Suprapubic skin (tissue), 4 donors: ENCODE results near the gene DHX58. TPM values are rescaled to one million over a fixed set of nuclear protein-coding genes. Genes with fewer than 3 reads are reported as not detected.

Experiments used
- DNase-seq, 2 donors: peaks; one replicate each; pipeline ENCODE4 v3.0.0-alpha.2; 2019; ENCODE audit warnings: low spot score in 2 of 2
- H3K27ac ChIP-seq: fragments of 200-600 bp; sonication (generic); one replicate; pipeline ENCODE4 v1.5.1; 2019
- H3K27me3 ChIP-seq: fragments of 200-600 bp; sonication (generic); one replicate; pipeline ENCODE4 v1.5.1; 2019
- H3K36me3 ChIP-seq: fragments of 200-600 bp; sonication (generic); one replicate; pipeline ENCODE4 v1.5.1; 2019
- H3K4me1 ChIP-seq: fragments of 200-600 bp; sonication (generic); one replicate; pipeline ENCODE4 v1.5.1; 2019
- H3K4me3 ChIP-seq: fragments of 200-600 bp; sonication (generic); one replicate; pipeline ENCODE4 v1.5.1; 2019; ENCODE audit warnings: mild to moderate bottlenecking
- H3K9me3 ChIP-seq: fragments of 200-600 bp; sonication (generic); one replicate; pipeline ENCODE4 v1.5.1; 2019
- CTCF ChIP-seq, 2 donors: fragments of 200-600 bp in 1 of 2; fragments of 450-650 bp in 1 of 2; sonication (generic) in 1 of 2; IDR thresholded peaks; one replicate each; pipeline ENCODE4 v1.5.1; 2016 to 2019; ENCODE audit warnings: antibody characterized with exemption in 2 of 2, mild to moderate bottlenecking in 1 of 2, moderate library complexity in 1 of 2
- EP300 ChIP-seq: sonication (generic); formaldehyde crosslinking; IDR thresholded peaks from one replicate; pipeline ENCODE4 v1.6.1; 2017; ENCODE audit warnings: antibody characterized with exemption
- POLR2A ChIP-seq, 2 donors: fragments of 450-650 bp; IDR thresholded peaks; one replicate each; pipeline ENCODE4 v1.6.1; 2017; ENCODE audit warnings: antibody characterized with exemption in 2 of 2, mild to moderate bottlenecking in 2 of 2, moderate library complexity in 2 of 2
- POLR2AphosphoS5 ChIP-seq, 3 donors: sonication (generic); formaldehyde crosslinking; IDR thresholded peaks; one replicate each; pipeline ENCODE4 v1.6.1; 2017; ENCODE audit warnings: antibody characterized with exemption in 3 of 3
- WGBS: methylation state at CpG from one replicate; pipeline ENCODE4 v1.1.5; 2018; 5-methylcytosine and 5-hydroxymethylcytosine counted together
- total RNA-seq, 4 donors: library from RNA; depleted of rRNA; stranded (reverse); fragments of >200 nt; gene quantifications; one replicate each; pipeline ENCODE4 v1.1.0, GENCODE V29; 2016

DHX58 gene
- total RNA-seq, 4 donors from 2014 or later: 8.2 to 14.2 (median 11.9) TPM

GRCh38 chr17:42076797-42077559, 35.5 kb downstream of the DHX58 start:
- DNase-seq: no peak
- Histone ChIP-seq H3K9me3 (no peaks in the 10 kb centered on the region), H3K4me3 (no peak overlapping the region), H3K27ac (no peak overlapping the region), H3K27me3 (peaks cover 9% of the 10 kb centered on the region), H3K4me1 (peaks cover 8% of the 10 kb centered on the region), H3K36me3 (no peaks in the 10 kb centered on the region)
- TF ChIP-seq POLR2AphosphoS5 (IDR thresholded peaks at IDR 0.05) (no peak), EP300 (no peak), CTCF (IDR thresholded peaks at IDR 0.05) (no peak), POLR2A (IDR thresholded peaks at IDR 0.05) (no peak)
- 94% methylated on average over 4 of the region's 4 CpGs for WGBS

DNA sequence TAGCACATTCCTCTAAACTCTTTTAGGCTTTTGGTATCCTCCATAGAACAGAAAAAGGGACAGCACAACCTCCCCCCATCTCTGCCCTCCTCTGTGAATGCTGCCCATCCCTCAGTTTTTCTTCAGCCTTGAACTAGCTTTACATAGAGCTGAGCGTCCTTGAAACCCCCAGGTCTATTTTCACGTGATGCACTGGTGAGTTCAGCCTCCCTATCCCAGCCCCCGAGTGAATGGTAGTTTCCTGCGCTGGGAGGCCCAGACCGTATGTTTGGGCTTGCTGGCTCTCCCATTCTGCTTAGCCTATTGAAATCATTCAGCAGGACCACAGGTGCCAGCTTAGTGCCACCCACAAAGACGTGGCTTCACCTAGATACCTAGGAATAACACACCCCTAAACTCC, 36.7 kb downstream of the DHX58 start:
- peaks cover 9% of the 10 kb centered on the region for H3K4me1 ChIP-seq
- WGBS: 79% methylated on average over 6 of the region's 6 CpGs
- H3K9me3 ChIP-seq: no peaks in the 10 kb centered on the region
- no peak overlapping the region for H3K27ac ChIP-seq
- no peak overlapping the region for H3K4me3 ChIP-seq
- DNase-seq: no peak
- H3K27me3 ChIP-seq: peaks cover 17% of the 10 kb centered on the region
- no peak for TF ChIP-seq CTCF (IDR thresholded peaks at IDR 0.05)
- no peak for TF ChIP-seq EP300
- TF ChIP-seq POLR2A (IDR thresholded peaks at IDR 0.05): no peak
- TF ChIP-seq POLR2AphosphoS5 (IDR thresholded peaks at IDR 0.05): no peak
- no peaks in the 10 kb centered on the region for H3K36me3 ChIP-seq

DNA sequence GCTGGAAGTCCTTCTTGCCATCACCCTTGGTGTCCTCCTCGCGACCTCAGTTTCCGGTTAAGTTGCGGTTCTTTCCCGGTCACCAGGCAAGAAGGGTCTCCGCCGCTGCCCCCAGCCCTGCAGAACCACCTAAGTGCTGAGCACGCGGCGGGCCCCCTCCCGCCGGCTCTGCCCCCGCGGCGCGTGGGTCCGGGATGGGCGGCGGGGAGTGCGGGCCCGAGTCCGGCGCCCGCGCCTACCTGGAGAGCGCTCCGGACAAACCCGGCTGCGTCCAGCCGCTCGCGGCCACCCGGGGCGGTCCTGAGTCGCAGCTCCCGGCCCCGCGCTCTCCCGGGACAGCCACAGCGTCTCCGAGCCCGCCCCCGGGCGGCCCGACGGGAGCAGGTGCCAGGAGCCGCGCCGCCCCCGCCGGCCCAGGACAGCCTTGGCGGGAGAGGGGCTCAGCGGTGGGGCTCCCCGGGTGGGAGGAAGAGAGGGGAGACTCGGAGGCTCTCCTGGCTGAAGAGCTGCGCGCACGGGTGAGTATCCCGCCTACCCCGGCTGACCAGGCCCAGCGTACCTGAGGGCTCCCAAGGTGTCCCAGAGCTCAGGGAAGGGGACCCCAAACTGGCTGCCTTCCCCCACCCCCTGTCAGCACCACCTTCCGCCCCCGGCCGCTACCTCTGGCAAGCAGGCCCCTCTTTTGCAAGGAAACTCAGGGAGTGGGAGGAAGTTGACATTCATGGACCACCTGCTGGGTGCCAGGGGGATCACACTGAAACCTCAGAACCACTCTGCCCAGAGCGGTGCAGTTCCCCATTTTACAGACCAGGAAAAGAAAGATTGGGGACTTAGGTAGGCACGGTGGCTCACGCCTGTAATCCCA, 40.0 kb downstream of the DHX58 start:
- Histone ChIP-seq H3K4me3 (peak overlapping the region; percentile 41), H3K4me1 (peaks cover 12% of the 10 kb centered on the region), H3K27ac (no peak overlapping the region), H3K27me3 (peaks cover 17% of the 10 kb centered on the region), H3K36me3 (no peaks in the 10 kb centered on the region), H3K9me3 (no peaks in the 10 kb centered on the region)
- 68% methylated on average over 15 of the region's 67 CpGs for WGBS
- TF ChIP-seq POLR2AphosphoS5 (IDR thresholded peaks at IDR 0.05) (no peak), EP300 (no peak), POLR2A (IDR thresholded peaks at IDR 0.05) (no peak), CTCF (IDR thresholded peaks at IDR 0.05) (no peak)
- no peak for DNase-seq

DNA sequence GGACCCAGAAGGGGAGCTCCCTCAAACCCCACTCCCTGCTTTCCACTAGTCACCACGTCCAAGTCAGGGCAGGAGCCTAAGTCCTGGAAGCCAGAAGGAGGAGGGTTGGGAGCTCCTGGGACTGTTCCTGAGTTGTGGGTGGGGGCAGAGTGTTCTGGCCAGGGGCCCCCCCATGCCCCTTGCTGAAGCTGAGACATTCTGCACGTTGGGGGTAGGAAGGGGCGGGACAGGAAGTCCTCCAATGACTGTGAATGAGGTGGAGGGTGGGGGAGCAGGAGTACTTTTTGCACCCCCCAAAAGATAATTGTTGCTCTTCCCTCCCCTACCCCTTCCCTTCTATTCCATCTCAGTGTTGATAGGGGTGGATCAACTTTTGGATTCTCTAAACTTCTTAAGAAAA, 40.7 kb downstream of the DHX58 start:
- Histone ChIP-seq H3K9me3 (no peaks in the 10 kb centered on the region), H3K4me3 (peak overlapping the region; percentile 41), H3K27ac (no peak overlapping the region), H3K36me3 (no peaks in the 10 kb centered on the region), H3K4me1 (peaks cover 16% of the 10 kb centered on the region), H3K27me3 (peaks cover 17% of the 10 kb centered on the region)
- DNase-seq: no peak
- no peak for TF ChIP-seq POLR2AphosphoS5 (IDR thresholded peaks at IDR 0.05)
- TF ChIP-seq CTCF (IDR thresholded peaks at IDR 0.05): no peak
- TF ChIP-seq POLR2A (IDR thresholded peaks at IDR 0.05): no peak
- WGBS: 46% methylated on average over 2 of the region's 3 CpGs

- DNase-seq: no peak
- Histone ChIP-seq H3K9me3 (no peaks in the 10 kb centered on the region), H3K27me3 (peaks cover 17% of the 10 kb centered on the region), H3K36me3 (no peaks in the 10 kb centered on the region), H3K4me1 (peaks cover 16% of the 10 kb centered on the region), H3K4me3 (no peak overlapping the region), H3K27ac (no peak overlapping the region)
- 71% methylated on average over 3 of the region's 3 CpGs for WGBS
- TF ChIP-seq POLR2AphosphoS5 (IDR thresholded peaks at IDR 0.05) (no peak), EP300 (no peak), POLR2A (IDR thresholded peaks at IDR 0.05) (no peak), CTCF (IDR thresholded peaks at IDR 0.05) (no peak)
These were observed 43.5 kb downstream of the DHX58 start for GRCh38 chr17:42068979-42069378.
